Activated naive CD8-positive, alpha-beta T cell treated with anti-CD3 and anti-CD28 coated beads for 36 hours (primary cell): ENCODE measurements around the gene FBLN1. TPM values are rescaled to one million over a fixed set of nuclear protein-coding genes. Genes with fewer than 3 reads are reported as not detected.
"Not testable (repeated sequence)": the region's sequence is repeated elsewhere in the genome, so short reads cannot be mapped to it uniquely, and the experiment has no call there.

ENCODE experiments used
- DNase-seq: peaks from one replicate; pipeline ENCODE4 v3.0.0; 2021
- H3K27ac Mint-ChIP-seq: one replicate; pipeline ENCODE4 v1.8.0; 2022; ENCODE audit warnings: mild to moderate bottlenecking, moderate library complexity, mixed read lengths
- H3K27me3 Mint-ChIP-seq: one replicate; pipeline ENCODE4 v1.8.0; 2022; ENCODE audit warnings: mild to moderate bottlenecking, mixed read lengths
- H3K36me3 Mint-ChIP-seq: one replicate; pipeline ENCODE4 v1.8.0; 2021; ENCODE audit warnings: mild to moderate bottlenecking, mixed read lengths
- H3K4me1 Mint-ChIP-seq: one replicate; pipeline ENCODE4 v1.8.0; 2021; ENCODE audit warnings: mixed read lengths
- H3K4me3 Mint-ChIP-seq: one replicate; pipeline ENCODE4 v1.8.0; 2022; ENCODE audit warnings: mild to moderate bottlenecking, moderate library complexity, mixed read lengths
- H3K9me3 Mint-ChIP-seq: one replicate; pipeline ENCODE4 v1.8.0; 2022; ENCODE audit warnings: mixed read lengths
- total RNA-seq, 2 experiments: library from RNA; stranded (reverse); gene quantifications; one replicate each; pipeline ENCODE4 v1.2.3, GENCODE V29; 2021

Gene FBLN1
- total RNA-seq, 2 experiments from 2014 or later: 0.30 to 0.37 TPM

- DNase-seq: no peak
- no peaks in the 10 kb centered on the region for H3K9me3 Mint-ChIP-seq
- H3K27me3 Mint-ChIP-seq: no peaks in the 10 kb centered on the region
- H3K4me1 Mint-ChIP-seq: no peaks in the 10 kb centered on the region
- no peak overlapping the region for H3K4me3 Mint-ChIP-seq
- no peaks in the 10 kb centered on the region for H3K36me3 Mint-ChIP-seq
- H3K27ac Mint-ChIP-seq: no peak overlapping the region
These were observed 22.8 kb downstream of the FBLN1 start for GRCh38 chr22:45525480-45525879.

- H3K27me3 Mint-ChIP-seq: no peaks in the 10 kb centered on the region
- H3K27ac Mint-ChIP-seq: no peak overlapping the region
- no peaks in the 10 kb centered on the region for H3K4me1 Mint-ChIP-seq
- no peak overlapping the region for H3K4me3 Mint-ChIP-seq
- DNase-seq: no peak
- no peaks in the 10 kb centered on the region for H3K36me3 Mint-ChIP-seq
- no peaks in the 10 kb centered on the region for H3K9me3 Mint-ChIP-seq
These were observed 23.6 kb downstream of the FBLN1 start for GRCh38 chr22:45526281-45526680.

GRCh38 chr22:45526768-45527360 is 24.2 kb downstream of the FBLN1 start:
- no peaks in the 10 kb centered on the region for H3K27me3 Mint-ChIP-seq
- no peak overlapping the region for H3K27ac Mint-ChIP-seq
- no peak for DNase-seq
- H3K4me3 Mint-ChIP-seq: no peak overlapping the region
- no peaks in the 10 kb centered on the region for H3K36me3 Mint-ChIP-seq
- H3K4me1 Mint-ChIP-seq: no peaks in the 10 kb centered on the region
- H3K9me3 Mint-ChIP-seq: no peaks in the 10 kb centered on the region

GRCh38 chr22:45527456-45527855 is 24.8 kb downstream of the FBLN1 start:
- DNase-seq: no peak
- Mint-ChIP-seq H3K36me3 (no peaks in the 10 kb centered on the region), H3K9me3 (no peaks in the 10 kb centered on the region), H3K4me3 (no peak overlapping the region), H3K4me1 (no peaks in the 10 kb centered on the region), H3K27me3 (no peaks in the 10 kb centered on the region), H3K27ac (no peak overlapping the region)

GRCh38 chr22:45528046-45528445 is 25.4 kb downstream of the FBLN1 start:
- Mint-ChIP-seq H3K4me3 (no peak overlapping the region), H3K27ac (no peak overlapping the region), H3K9me3 (no peaks in the 10 kb centered on the region), H3K36me3 (no peaks in the 10 kb centered on the region), H3K27me3 (no peaks in the 10 kb centered on the region), H3K4me1 (no peaks in the 10 kb centered on the region)
- DNase-seq: no peak

GRCh38 chr22:45529105-45529504 is 26.4 kb downstream of the FBLN1 start:
- Mint-ChIP-seq H3K4me3 (no peak overlapping the region), H3K27me3 (no peaks in the 10 kb centered on the region), H3K27ac (no peak overlapping the region)

DNA sequence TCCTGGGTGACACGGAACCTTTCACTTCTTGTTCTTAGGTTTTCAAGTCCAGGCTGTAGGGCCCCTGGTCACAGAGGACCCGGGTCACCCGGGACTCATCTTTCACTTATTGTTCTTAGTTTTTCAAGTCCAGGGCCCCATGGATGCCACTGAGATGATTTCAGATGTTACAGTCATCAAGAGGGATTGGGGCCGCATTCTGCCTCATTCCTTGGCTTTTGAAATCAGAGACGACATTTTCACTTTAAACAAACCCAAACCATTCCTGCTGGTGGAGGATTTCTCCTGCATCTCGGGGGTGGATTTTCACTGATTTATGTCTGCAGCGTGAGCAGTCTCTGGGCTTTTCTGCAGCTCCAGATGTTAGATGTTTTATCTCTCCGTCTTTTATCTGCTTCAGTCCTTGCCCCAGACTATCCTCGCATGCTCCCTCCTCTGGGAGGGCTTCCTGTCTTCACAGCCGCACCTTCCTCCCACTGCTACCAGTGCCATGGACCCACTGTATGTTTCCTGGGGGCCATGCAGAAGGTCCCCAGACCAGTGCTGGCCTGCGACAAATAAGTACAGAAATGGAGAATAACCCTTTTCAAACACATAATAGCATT is 27.4 kb downstream of the FBLN1 start:
- Mint-ChIP-seq H3K4me1 (no peaks in the 10 kb centered on the region), H3K9me3 (no peaks in the 10 kb centered on the region), H3K36me3 (no peaks in the 10 kb centered on the region), H3K27me3 (no peaks in the 10 kb centered on the region), H3K4me3 (no peak overlapping the region), H3K27ac (no peak overlapping the region)
- DNase-seq: no peak

More at GRCh38 chr22:45529105-45529504, 26.4 kb downstream of the FBLN1 start:
- DNase-seq: no peak
- no peaks in the 10 kb centered on the region for H3K36me3 Mint-ChIP-seq
- H3K4me1 Mint-ChIP-seq: no peaks in the 10 kb centered on the region
- no peaks in the 10 kb centered on the region for H3K9me3 Mint-ChIP-seq

DNA sequence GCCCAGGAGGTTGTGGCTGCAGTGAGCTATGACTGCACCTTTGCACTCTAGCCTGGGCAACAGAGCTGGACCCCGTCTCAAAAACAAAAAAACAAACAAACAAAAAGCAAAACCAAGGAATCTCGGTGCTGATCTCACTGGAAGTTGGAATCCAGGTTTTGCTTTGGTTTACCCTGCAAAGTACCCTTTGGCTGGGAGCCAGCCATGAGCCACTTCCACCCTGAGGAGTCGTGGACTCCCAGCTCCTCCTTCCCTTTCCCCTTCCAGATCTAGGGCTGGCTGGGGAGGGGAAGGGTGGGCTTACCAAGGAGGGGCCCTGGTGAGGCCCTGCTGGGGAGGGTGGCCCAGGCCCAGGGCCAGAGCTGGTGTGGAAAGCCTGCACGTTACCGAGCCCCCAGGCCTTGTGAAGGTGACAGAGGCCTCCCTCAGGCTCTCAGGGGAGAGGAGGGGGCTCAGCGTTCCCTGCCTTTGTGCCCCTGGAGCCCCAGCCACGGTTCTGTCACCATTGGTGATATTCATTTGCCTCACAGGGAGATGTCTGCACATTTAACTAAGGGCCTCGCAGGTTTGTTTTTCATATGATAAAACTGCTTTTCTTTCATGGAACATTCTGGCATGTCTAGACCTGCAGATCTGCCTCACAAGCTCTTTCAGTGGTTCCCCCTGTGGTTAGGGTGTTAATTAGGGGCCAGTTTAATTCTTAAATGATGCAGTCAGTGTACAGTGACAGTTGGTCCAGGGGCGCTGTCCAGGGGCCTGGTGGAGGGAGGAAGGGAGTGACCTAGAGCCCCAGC is 29.0 kb downstream of the FBLN1 start:
- no peak for DNase-seq
- Mint-ChIP-seq H3K27me3 (no peaks in the 10 kb centered on the region), H3K4me1 (no peaks in the 10 kb centered on the region), H3K9me3 (no peaks in the 10 kb centered on the region), H3K4me3 (no peak overlapping the region), H3K27ac (no peak overlapping the region), H3K36me3 (no peaks in the 10 kb centered on the region)

GRCh38 chr22:45532235-45532631 is 29.6 kb downstream of the FBLN1 start:
- Mint-ChIP-seq H3K9me3 (no peaks in the 10 kb centered on the region), H3K27me3 (no peaks in the 10 kb centered on the region), H3K4me3 (no peak overlapping the region), H3K36me3 (no peaks in the 10 kb centered on the region), H3K27ac (no peak overlapping the region), H3K4me1 (no peaks in the 10 kb centered on the region)
- DNase-seq: no peak

DNA sequence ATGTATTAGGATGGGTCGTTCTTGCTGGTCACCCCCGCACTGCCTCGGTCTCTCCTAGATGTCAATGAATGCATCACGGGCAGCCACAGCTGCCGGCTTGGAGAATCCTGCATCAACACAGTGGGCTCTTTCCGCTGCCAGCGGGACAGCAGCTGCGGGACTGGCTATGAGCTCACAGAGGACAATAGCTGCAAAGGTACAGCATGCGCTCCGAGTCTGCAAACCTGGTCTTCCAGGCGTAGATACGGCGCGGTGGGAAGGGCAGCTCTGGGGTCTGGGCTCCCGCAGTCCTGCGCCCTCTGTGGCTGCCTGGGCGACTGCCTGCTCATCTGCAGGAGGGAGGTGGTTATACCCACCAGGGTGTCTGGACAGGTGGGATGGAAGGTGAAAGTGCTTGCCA is 31.0 kb downstream of the FBLN1 start:
- Mint-ChIP-seq H3K4me1 (no peaks in the 10 kb centered on the region), H3K4me3 (no peak overlapping the region), H3K27ac (no peak overlapping the region), H3K9me3 (no peaks in the 10 kb centered on the region), H3K36me3 (no peaks in the 10 kb centered on the region), H3K27me3 (no peaks in the 10 kb centered on the region)
- no peak for DNase-seq

DNA sequence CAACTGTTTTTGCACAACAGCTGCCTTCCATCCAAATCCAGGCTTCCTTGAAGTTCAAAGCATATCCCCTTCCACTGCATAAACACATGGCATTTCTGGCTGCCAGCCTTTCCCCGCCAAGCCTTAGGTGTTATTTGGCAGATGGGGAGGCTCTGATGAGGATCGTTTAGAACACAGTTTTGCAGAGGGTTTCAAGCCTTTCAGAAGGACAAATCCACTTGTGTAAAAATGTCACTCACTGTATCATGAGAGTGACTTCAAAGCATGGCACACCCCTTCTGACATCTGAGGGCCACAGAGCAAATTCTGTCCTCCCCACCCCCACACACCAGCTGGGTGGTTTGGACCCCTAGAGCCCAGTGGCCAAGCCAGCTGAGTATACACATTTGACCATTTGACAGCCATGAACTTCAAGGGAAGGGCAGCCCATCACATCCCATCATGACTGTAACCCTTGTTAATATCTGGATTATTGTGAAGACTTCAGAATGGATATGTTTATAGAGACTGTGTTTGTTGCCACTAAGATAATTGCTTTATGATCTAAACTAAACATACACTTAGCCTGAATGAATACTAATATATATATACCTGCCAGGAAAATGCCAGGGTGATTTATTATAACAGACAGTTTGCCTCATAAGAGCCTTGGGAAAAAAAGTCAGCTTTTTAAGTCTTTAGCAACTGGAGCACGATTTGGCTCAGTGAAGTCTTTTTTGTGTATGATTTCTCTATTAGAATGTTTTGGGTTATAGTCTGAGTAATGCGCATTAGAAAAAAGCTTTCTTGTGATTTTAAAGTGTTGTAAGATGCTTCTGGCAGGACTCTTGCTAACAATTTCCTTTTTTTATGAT is 31.9 kb downstream of the FBLN1 start:
- no peaks in the 10 kb centered on the region for H3K4me1 Mint-ChIP-seq
- H3K4me3 Mint-ChIP-seq: no peak overlapping the region
- no peaks in the 10 kb centered on the region for H3K27me3 Mint-ChIP-seq
- DNase-seq: no peak
- no peaks in the 10 kb centered on the region for H3K9me3 Mint-ChIP-seq
- H3K27ac Mint-ChIP-seq: no peak overlapping the region
- H3K36me3 Mint-ChIP-seq: no peaks in the 10 kb centered on the region

- H3K36me3 Mint-ChIP-seq: no peaks in the 10 kb centered on the region
- H3K4me3 Mint-ChIP-seq: no peak overlapping the region
- H3K27me3 Mint-ChIP-seq: no peaks in the 10 kb centered on the region
- H3K4me1 Mint-ChIP-seq: no peaks in the 10 kb centered on the region
- no peaks in the 10 kb centered on the region for H3K9me3 Mint-ChIP-seq
- no peak overlapping the region for H3K27ac Mint-ChIP-seq
- DNase-seq: no peak
These were observed 32.6 kb downstream of the FBLN1 start for GRCh38 chr22:45535290-45535689.

DNA sequence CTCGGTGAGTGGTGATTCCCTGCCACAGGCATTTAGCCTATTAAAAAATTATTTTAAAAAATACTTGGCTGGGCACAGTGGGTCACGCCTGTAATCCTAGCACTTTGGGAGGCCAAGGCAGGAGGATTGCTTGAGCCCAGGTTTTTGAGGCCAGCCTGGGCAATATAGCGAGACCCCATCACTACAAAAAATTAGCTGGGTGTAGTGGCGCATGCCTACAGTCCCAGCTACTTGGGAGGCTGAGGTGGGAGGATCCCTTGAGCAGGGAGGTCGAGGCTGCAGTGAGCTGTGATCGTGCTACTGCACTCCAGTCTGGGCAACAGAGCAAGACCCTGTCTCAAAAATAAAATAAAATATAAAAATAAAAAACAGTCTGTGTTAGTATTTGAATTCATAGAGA is 33.2 kb downstream of the FBLN1 start:
- DNase-seq, H3K4me3 Mint-ChIP-seq, H3K27me3 Mint-ChIP-seq, H3K27ac Mint-ChIP-seq, H3K9me3 Mint-ChIP-seq, H3K4me1 Mint-ChIP-seq, H3K36me3 Mint-ChIP-seq: not testable (repeated sequence)

DNA sequence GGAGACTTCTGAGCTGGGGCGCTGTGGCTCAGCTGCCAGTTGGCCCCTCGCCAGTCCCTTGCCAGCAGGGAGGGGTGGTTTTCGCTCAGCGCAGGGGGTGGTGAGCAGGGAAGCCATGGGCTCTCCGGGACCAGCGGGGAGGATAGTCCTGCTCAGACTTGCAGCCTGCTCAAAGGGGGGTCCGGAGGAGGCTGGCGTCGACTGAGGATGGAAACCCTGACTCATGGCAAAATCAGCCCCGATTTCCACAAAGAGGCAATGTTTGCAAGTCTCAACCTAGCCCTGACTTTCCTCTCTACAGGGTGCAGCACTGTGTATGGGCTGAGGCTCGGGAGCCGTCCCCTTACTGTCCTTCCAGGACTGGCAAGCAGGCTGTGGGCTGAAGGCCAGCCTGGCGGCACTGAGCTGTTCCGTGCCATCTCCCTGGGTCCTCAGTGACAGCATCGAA is 35.1 kb downstream of the FBLN1 start:
- no peak for DNase-seq
- H3K36me3 Mint-ChIP-seq: no peaks in the 10 kb centered on the region
- H3K27ac Mint-ChIP-seq: no peak overlapping the region
- H3K4me1 Mint-ChIP-seq: no peaks in the 10 kb centered on the region
- no peaks in the 10 kb centered on the region for H3K9me3 Mint-ChIP-seq
- H3K4me3 Mint-ChIP-seq: no peak overlapping the region
- H3K27me3 Mint-ChIP-seq: no peaks in the 10 kb centered on the region

- H3K9me3 Mint-ChIP-seq: no peaks in the 10 kb centered on the region
- no peaks in the 10 kb centered on the region for H3K27me3 Mint-ChIP-seq
- H3K4me1 Mint-ChIP-seq: no peaks in the 10 kb centered on the region
- H3K36me3 Mint-ChIP-seq: no peaks in the 10 kb centered on the region
- no peak for DNase-seq
- H3K27ac Mint-ChIP-seq: no peak overlapping the region
- no peak overlapping the region for H3K4me3 Mint-ChIP-seq
These were observed 35.6 kb downstream of the FBLN1 start for GRCh38 chr22:45538281-45538680.
